Stimulated activated effector memory CD8-positive, alpha-beta T cell treated with anti-CD3 and anti-CD28 coated beads, Interleukin-12 subunit alpha, Interleukin-12 subunit beta, amount 100 ng/mL, for 72 hours (primary cell): ENCODE data around the gene ZNF320.
"Not testable (repeated sequence)": the region's sequence is repeated elsewhere in the genome, so short reads cannot be mapped to it uniquely, and the experiment has no call there.

Experiments used
- ATAC-seq: fragments of 150-1000 bp; cut with Tn5 transposase; 2 replicates; pipeline ENCODE4 v1.10.0; 2021
- DNase-seq, 2 donors: peaks; one replicate each; pipeline ENCODE4 v3.0.0; 2021 to 2022; ENCODE audit warnings: low spot score in 2 of 2
- H3K27ac Mint-ChIP-seq: one replicate; pipeline ENCODE4 v1.8.0; 2022; ENCODE audit warnings: mild to moderate bottlenecking, mixed read lengths
- H3K36me3 Mint-ChIP-seq: one replicate; pipeline ENCODE4 v1.8.0; 2022; ENCODE audit warnings: mild to moderate bottlenecking, mixed read lengths
- H3K4me1 Mint-ChIP-seq: one replicate; pipeline ENCODE4 v1.8.0; 2022; ENCODE audit warnings: mixed read lengths
- H3K4me3 Mint-ChIP-seq: one replicate; pipeline ENCODE4 v1.8.0; 2022; ENCODE audit warnings: mild to moderate bottlenecking, mixed read lengths
- H3K9me3 Mint-ChIP-seq: one replicate; pipeline ENCODE4 v1.8.0; 2022; ENCODE audit warnings: mixed read lengths

The ZNF320 gene

DNA sequence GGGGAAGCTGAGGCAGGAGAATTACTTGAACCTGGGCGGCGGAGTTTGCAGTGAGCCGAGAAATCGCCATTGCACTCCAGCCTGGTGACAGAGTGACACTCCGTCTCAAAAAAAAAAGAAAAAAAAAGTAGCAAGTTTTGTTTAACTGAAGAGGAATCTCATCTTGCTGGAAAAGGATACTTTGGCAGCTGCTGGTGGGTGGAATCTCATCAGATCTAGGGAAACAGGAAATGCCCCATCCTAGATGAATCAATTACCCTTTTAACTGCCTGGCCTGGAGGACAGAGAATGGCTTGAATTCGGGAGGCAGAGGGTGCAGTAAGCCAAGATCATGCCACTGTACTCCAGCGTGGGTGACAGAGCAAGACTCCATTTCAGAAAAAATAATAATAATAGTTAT is 8.4 kb downstream of the ZNF320 start:
- ATAC-seq, result no peak
- Mint-ChIP-seq H3K36me3 (peaks cover 94% of the 10 kb centered on the region), H3K9me3 (no peaks in the 10 kb centered on the region)

DNA sequence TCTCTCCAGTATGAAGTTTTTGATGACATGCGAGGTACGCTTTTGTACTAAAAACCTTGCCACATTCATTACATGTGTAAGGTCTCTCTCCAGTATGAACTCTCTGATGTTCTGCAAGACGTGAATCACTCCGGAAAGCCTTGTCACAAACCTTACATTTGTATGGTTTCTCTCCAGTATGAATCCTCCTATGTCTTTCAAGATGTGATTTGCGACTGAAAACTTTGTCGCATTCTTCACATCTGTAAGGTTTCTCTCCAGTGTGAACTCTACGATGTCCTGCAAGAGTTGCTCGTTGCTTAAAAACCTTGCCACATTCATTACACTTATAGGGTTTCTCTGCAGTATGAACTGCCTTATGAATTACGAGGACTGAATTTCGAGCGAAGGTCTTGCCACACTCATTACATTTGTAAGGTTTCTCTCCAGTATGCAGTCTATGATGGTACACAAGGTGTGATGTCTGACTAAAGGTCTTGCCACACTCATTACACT is 16.5 kb downstream of the ZNF320 start:
- peaks cover 34% of the 10 kb centered on the region for H3K9me3 Mint-ChIP-seq
- peaks cover 72% of the 10 kb centered on the region for H3K36me3 Mint-ChIP-seq
- H3K27ac Mint-ChIP-seq, result no peak overlapping the region
- no peaks in the 10 kb centered on the region for H3K4me1 Mint-ChIP-seq
- H3K4me3 Mint-ChIP-seq, result no peak overlapping the region
- DNase-seq, result no peak
- ATAC-seq, result no peak

More for the DNA sequence above, 8.4 kb downstream of the ZNF320 start:
- H3K4me3 Mint-ChIP-seq, result no peak overlapping the region
- no peak overlapping the region for H3K27ac Mint-ChIP-seq
- peaks cover 8% of the 10 kb centered on the region for H3K4me1 Mint-ChIP-seq
- DNase-seq, result no peak

DNA sequence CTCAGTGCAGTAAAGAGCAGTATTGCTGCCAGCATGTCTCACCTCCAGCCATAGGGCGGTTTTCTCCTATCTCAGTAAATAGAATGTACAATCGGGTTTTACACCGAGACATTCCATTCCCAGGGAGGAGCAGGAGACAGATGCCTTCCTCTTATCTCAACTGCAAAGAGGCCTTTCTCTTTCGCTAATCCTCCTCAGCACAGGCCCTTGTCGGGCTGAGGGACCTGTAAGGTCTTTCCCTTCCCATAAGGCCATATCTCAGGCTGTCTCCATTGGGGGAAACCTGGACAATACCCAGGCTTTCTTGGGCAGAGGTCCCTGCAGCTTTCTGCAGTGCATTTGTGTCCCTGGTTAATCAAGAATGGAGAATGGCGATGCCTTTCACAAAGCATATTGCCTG is 24.4 kb downstream of the ZNF320 start:
- not testable (repeated sequence) for DNase-seq, H3K9me3 Mint-ChIP-seq, H3K36me3 Mint-ChIP-seq, H3K27ac Mint-ChIP-seq, H3K4me3 Mint-ChIP-seq, ATAC-seq, H3K4me1 Mint-ChIP-seq

DNA sequence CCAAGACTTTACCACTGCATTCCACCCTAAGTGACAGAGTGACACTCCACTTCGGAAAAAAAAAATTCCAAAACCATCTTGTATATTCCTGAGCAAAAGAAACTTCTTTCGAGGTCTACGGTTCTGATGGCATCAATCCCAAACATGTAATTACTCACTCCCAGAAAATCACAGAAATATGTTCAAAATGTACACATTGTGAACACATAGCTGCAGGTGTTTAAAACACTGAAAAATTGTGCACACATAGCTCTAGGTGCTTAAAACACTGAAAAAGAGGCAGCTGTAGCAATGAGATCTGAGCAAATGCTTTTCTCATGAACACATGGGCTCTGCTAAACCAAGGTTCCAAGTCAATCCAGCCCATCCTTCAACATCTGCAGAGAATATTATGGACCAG is 26.0 kb downstream of the ZNF320 start:
- DNase-seq (no peak), ATAC-seq (no peak)
- Mint-ChIP-seq H3K9me3 (no peaks in the 10 kb centered on the region), H3K4me3 (no peak overlapping the region), H3K36me3 (no peaks in the 10 kb centered on the region), H3K4me1 (no peaks in the 10 kb centered on the region), H3K27ac (no peak overlapping the region)

DNA sequence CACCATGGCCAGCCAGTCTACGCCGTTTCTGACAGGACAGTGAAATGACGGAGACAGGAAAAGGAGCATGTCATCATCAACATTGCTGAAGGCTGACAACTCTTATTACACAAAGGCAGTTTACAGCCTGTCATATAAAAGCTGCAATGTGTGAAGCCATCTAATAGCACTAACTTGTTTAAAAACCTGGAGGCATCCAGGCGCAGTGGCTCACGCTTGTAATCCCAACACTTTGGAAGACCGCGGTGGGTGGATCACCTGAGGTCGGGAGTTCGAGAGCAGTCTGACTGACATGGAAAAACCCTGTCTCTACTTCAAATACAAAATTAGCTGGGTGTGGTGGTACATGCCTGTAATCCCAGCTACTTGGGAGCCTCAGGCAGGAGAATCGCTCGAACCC is 29.4 kb downstream of the ZNF320 start:
- not testable (repeated sequence) for H3K36me3 Mint-ChIP-seq, H3K27ac Mint-ChIP-seq, H3K4me1 Mint-ChIP-seq, ATAC-seq, DNase-seq, H3K4me3 Mint-ChIP-seq, H3K9me3 Mint-ChIP-seq

DNA sequence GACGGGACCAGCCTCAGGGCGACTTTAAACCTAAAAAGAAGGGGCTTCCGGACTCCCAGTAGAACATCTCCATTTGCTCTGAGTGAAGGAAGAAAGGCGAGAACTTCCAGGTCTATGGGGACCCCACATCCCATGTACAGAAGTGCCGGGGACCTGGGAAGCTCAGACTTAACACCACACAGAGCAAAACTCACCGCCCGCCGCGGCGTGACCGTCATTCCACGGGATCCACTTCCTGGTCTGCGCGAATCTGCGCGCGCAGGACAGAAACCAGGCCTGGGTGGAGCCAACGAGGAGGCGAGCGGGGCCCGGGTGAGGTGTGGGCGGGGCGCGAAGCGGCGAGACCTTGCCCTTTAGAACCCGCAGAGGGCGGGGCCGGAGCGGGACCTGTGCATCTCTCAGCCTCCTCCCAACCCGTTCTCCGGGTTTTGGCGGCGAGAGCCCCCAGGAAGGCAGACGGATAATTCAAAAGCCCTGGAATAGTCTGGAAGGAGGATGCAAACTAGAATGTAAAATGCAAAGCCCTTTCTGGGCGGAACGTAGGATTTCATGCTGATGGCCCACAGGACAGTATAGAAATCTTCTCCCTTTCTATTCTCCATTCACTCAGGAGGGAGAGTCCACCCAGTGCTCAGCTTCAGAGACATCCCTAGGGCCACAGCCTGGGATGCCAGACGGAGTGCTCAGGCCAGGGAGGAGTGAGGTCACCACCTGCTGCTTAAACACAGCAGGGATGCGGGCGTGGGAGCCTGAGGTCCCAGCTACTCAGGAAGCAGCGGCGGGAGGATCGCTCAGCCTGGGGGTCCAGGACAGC is 39.9 kb downstream of the ZNF320 start, which contains the start of gene ZNF468:
Gene ZNF468, minus strand, starts transcription at position 242 of the 814 bp plus-strand sequence. CDS start 3,347 bp downstream, outside the sequence.
- ATAC-seq (peak; percentile 99), DNase-seq (peak; percentile 69 to 89)
- peak within 1 kb of the TSS; percentile 91 for H3K4me3 Mint-ChIP-seq
- H3K36me3 Mint-ChIP-seq, result peaks cover 42% of the 10 kb centered on the region
- H3K27ac Mint-ChIP-seq, result peak within 1 kb of the TSS; percentile 88
- H3K9me3 Mint-ChIP-seq, result not testable (repeated sequence)
- H3K4me1 Mint-ChIP-seq, result peaks cover 33% of the 10 kb centered on the region

DNA sequence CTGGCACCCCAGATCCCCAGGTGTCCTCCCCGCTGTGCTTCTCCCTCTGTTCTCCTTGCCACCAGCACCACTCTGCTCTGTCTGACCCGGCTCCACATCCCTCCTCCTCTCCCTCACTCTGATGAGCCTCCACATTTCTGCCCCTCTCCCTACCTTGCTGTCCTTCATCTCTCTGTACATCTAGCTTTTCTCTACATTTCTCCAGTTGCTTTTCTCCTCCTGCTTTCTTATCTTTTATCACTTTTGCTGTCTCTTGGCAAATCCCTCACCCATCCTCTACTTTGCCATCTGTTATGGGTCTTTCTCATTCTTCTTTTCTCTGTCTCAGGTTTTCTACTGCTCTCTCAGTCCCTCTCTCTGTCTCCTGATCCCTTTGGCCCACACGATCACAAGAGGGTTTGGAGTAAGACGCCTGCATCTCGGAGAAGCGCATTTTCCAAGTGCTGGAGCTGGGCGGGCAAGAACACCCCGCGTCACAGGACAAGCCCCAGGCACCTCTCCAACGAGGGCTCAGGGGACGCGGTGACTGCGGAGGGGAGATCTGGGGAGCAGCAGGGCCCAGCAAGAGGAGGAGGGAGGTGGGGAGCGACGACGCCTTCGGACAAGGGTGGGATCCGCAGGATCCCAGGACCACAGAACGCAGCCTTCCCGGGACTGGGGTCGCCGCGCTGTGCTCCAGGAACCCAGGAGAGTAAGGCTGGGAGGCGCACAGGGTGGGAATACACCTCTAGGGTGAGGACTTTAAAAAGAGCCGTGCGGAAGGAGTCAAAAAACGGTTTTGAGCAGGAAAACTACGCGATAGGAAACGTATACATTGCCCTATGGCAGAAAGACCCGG is 40.7 kb downstream of the ZNF320 start:
- H3K4me1 Mint-ChIP-seq, result peaks cover 33% of the 10 kb centered on the region
- ATAC-seq, result peak; percentile 52

More for the DNA sequence above, 40.7 kb downstream of the ZNF320 start:
- H3K27ac Mint-ChIP-seq, result peak overlapping the region; percentile 88
- H3K9me3 Mint-ChIP-seq, DNase-seq: not testable (repeated sequence)
- peaks cover 50% of the 10 kb centered on the region for H3K36me3 Mint-ChIP-seq
- peak overlapping the region; percentile 91 for H3K4me3 Mint-ChIP-seq
